ENCODE results near the gene CSPG4.

GRCh38 chr15:75760704-75761435 lies 48.2 kb upstream of the CSPG4 start:
- no peak for TF ChIP-seq CTCF (IDR thresholded peaks at IDR 0.05 in 2 of 3, conservative IDR thresholded peaks at IDR 0.05 in 1 of 3; ENCODE audit: control insufficient read depth in 2 of 3, extremely low read depth in 1 of 3, insufficient read depth in 1 of 3, low read depth in 3 of 3, low read length in 3 of 3)
- no peak for TF ChIP-seq POLR2A (IDR thresholded peaks at IDR 0.05; ENCODE audit: low read depth, low read length)
- TF ChIP-seq LARP7 (IDR thresholded peaks at IDR 0.05): no peak
- no peak for TF ChIP-seq TAF1 (IDR thresholded peaks at IDR 0.05; ENCODE audit: borderline replicate concordance, low read depth, low read length)
- TF ChIP-seq POLR2AphosphoS5 (IDR thresholded peaks at IDR 0.05; ENCODE audit: low read length): no peak
- no peak for TF ChIP-seq BRCA1 (IDR thresholded peaks at IDR 0.05; ENCODE audit: low read depth, low read length)
- no peak for TF ChIP-seq CREM (IDR thresholded peaks at IDR 0.05; ENCODE audit: low read depth)
- TF ChIP-seq KAT2A (conservative IDR thresholded peaks at IDR 0.05; ENCODE audit: control insufficient read depth, low read depth, low read length): no peak
